Osteoblast (primary cell): Measurements from ENCODE around the gene IGSF22. TPM values are rescaled to one million over a fixed set of nuclear protein-coding genes. Genes with fewer than 3 reads are reported as not detected.

Experiments used
- DNase-seq: peaks from one replicate; pipeline ENCODE4 v3.0.0; 2011; ENCODE audit warnings: low spot score, mixed read lengths; ENCODE audit not compliant: insufficient read length; ENCODE audit errors: missing footprints
- H2AFZ ChIP-seq: 2 replicates; pipeline ENCODE4 v1.6.0; 2011; ENCODE audit warnings: mild to moderate bottlenecking, low read length
- H3K27ac ChIP-seq: 2 replicates; pipeline ENCODE4 v1.5.1; 2011; ENCODE audit warnings: mild to moderate bottlenecking, low read depth, low read length, moderate library complexity
- H3K27me3 ChIP-seq: 2 replicates; pipeline ENCODE4 v1.6.0; 2012; ENCODE audit warnings: mild to moderate bottlenecking, control low read depth, inconsistent platforms, low read length, moderate library complexity; ENCODE audit not compliant: insufficient read depth
- H3K36me3 ChIP-seq: 2 replicates; pipeline ENCODE4 v1.5.1; 2011; ENCODE audit warnings: mild to moderate bottlenecking, low read length, control low read depth, moderate library complexity; ENCODE audit not compliant: insufficient read depth
- H3K4me1 ChIP-seq: 2 replicates; pipeline ENCODE4 v1.5.1; 2011; ENCODE audit warnings: mild to moderate bottlenecking, low read length, control low read depth, moderate library complexity; ENCODE audit not compliant: insufficient read depth
- H3K4me2 ChIP-seq: 2 replicates; pipeline ENCODE4 v1.6.0; 2011; ENCODE audit warnings: mild to moderate bottlenecking, low read length; ENCODE audit not compliant: insufficient read depth
- H3K4me3 ChIP-seq: fragments of 200-600 bp; sonication (generic); 3 replicates; pipeline ENCODE4 v1.5.1; 2012; ENCODE audit warnings: mild to moderate bottlenecking, low read length, inconsistent platforms; ENCODE audit not compliant: insufficient read depth
- H3K79me2 ChIP-seq: 2 replicates; pipeline ENCODE4 v1.6.0; 2012; ENCODE audit warnings: mild to moderate bottlenecking, low read length, control low read depth, inconsistent platforms; ENCODE audit not compliant: insufficient read depth
- H3K9me3 ChIP-seq: 2 replicates; pipeline ENCODE4 v1.5.1; 2011; ENCODE audit warnings: low read depth, low read length, control low read depth
- H4K20me1 ChIP-seq: 2 replicates; pipeline ENCODE4 v1.6.0; 2012; ENCODE audit warnings: mild to moderate bottlenecking, low read length, control low read depth; ENCODE audit not compliant: insufficient read depth
- total RNA-seq: library from RNA; depleted of rRNA; stranded (reverse); fragments of >200 nt; gene quantifications from 2 replicates; pipeline ENCODE4 v1.2.3, GENCODE V29; 2012
- TF ChIP-seq, protein P1 (sequence below): IDR thresholded peaks from 2 replicates; pipeline ENCODE4 v1.5.1; 2011; ENCODE audit warnings: mild to moderate bottlenecking, low read depth, low read length, moderate library complexity; ENCODE audit errors: extremely low read depth

Gene IGSF22
- total RNA-seq, 1 donor, result not detected

DNA sequence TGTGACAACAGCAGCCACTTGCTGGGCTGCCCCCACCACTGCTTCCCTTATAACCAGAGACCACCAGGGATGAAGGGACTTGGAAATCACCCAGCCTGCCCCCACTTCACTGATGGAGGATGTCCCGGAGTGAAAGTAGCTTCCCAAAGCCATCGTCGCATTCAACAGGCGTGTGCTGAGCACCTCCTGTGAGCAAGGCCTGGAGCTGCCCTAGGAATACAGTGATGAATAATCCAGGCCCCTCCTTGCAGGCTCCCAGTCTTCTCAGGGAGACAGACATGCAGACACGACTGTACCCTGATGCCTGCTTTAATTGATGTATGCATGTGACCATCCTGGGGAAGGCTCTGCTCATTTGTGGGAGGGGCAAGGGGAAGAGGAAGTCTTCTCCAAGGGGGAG lies 43.0 kb upstream of the IGSF22 start:
- H3K27me3 ChIP-seq, result peaks cover 10% of the 10 kb centered on the region
- no peak for DNase-seq
- H3K36me3 ChIP-seq, result no peaks in the 10 kb centered on the region
- TF ChIP-seq, protein P1, sequence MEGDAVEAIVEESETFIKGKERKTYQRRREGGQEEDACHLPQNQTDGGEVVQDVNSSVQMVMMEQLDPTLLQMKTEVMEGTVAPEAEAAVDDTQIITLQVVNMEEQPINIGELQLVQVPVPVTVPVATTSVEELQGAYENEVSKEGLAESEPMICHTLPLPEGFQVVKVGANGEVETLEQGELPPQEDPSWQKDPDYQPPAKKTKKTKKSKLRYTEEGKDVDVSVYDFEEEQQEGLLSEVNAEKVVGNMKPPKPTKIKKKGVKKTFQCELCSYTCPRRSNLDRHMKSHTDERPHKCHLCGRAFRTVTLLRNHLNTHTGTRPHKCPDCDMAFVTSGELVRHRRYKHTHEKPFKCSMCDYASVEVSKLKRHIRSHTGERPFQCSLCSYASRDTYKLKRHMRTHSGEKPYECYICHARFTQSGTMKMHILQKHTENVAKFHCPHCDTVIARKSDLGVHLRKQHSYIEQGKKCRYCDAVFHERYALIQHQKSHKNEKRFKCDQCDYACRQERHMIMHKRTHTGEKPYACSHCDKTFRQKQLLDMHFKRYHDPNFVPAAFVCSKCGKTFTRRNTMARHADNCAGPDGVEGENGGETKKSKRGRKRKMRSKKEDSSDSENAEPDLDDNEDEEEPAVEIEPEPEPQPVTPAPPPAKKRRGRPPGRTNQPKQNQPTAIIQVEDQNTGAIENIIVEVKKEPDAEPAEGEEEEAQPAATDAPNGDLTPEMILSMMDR, result no peak
- no peaks in the 10 kb centered on the region for H4K20me1 ChIP-seq
- H3K4me2 ChIP-seq, result no peak overlapping the region
- peaks cover 3% of the 10 kb centered on the region for H3K4me1 ChIP-seq
- no peak overlapping the region for H3K27ac ChIP-seq
- H3K9me3 ChIP-seq, result no peaks in the 10 kb centered on the region
- H3K79me2 ChIP-seq, result no peaks in the 10 kb centered on the region
- no peak overlapping the region for H2AFZ ChIP-seq
- H3K4me3 ChIP-seq, result no peak overlapping the region

DNA sequence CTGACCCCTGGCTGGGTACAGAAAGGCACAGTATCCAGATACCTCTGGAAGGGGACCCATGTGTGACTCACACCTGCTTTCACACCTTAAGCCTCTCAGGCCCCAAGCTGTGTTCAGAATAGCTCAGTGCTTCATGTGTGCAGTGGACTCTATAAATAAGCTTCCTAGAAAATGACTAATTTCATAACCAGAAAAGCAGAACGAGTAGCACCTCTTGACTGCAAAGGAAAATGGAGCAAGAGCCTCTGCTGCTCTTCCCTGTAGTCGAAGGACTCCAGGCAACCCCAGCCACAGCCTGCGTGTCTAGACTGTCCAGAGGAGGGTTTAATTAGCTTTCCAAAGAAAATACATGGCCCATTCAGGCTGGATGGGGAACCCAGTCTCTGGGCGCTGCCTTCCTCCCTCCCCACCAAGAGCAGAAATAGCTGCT lies 42.5 kb upstream of the IGSF22 start:
- Histone ChIP-seq H3K27me3 (peaks cover 7% of the 10 kb centered on the region), H3K4me1 (peaks cover 8% of the 10 kb centered on the region), H3K9me3 (no peaks in the 10 kb centered on the region), H3K36me3 (no peaks in the 10 kb centered on the region), H4K20me1 (no peaks in the 10 kb centered on the region), H3K4me3 (no peak overlapping the region), H2AFZ (no peak overlapping the region), H3K4me2 (no peak overlapping the region), H3K79me2 (no peaks in the 10 kb centered on the region), H3K27ac (no peak overlapping the region)
- TF ChIP-seq, protein P1, result no peak
- no peak for DNase-seq

DNA sequence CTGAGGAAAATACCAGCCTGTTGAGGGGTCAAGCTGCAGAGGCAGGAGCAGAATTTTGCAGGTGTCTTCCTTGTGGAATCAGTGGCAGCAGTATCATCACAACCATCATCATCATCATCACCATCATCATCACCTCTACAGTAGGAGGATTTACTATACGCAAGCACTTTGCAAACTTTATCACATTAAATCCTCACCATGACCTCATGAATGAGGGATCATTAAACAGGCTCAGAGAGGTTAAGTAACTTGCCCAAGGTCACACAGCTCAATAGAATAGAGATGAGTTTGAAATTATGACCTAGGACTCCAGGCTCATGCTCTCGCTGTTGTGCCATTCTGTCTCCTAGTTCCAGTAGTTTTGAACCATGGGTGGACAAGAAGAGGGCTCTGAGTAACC lies 40.0 kb upstream of the IGSF22 start:
- DNase-seq, result no peak
- Histone ChIP-seq H3K4me3 (no peak overlapping the region), H2AFZ (no peak overlapping the region), H3K4me2 (no peak overlapping the region), H4K20me1 (no peaks in the 10 kb centered on the region), H3K27me3 (no peaks in the 10 kb centered on the region), H3K79me2 (no peaks in the 10 kb centered on the region), H3K27ac (no peak overlapping the region), H3K9me3 (no peaks in the 10 kb centered on the region), H3K4me1 (peaks cover 9% of the 10 kb centered on the region), H3K36me3 (no peaks in the 10 kb centered on the region)
- TF ChIP-seq, protein P1, result no peak

DNA sequence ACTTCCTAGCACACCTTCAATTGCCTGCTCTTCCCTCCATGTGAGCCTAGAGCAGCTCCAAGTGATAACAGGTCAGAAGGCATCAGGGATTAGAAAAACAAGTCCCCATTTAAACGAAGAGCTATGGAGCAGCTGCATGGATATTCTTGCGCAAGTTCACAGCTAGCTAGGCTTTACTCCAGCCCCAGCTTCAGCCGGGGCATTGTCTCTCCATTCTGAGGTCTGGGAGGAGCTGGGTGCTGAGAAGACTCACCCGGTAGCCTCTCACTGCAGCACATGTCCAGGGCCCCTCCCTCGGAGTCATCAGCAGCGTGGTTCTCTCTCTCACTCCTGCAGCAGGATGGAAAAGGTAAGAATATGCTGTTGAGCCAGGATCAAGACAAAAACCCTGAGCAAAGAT lies 39.6 kb upstream of the IGSF22 start:
- no peaks in the 10 kb centered on the region for H3K36me3 ChIP-seq
- no peak overlapping the region for H3K4me2 ChIP-seq
- no peaks in the 10 kb centered on the region for H3K79me2 ChIP-seq
- H3K9me3 ChIP-seq, result no peaks in the 10 kb centered on the region
- H3K4me3 ChIP-seq, result no peak overlapping the region
- H3K27ac ChIP-seq, result no peak overlapping the region
- peaks cover 9% of the 10 kb centered on the region for H3K4me1 ChIP-seq
- H4K20me1 ChIP-seq, result no peaks in the 10 kb centered on the region
- TF ChIP-seq, protein P1, result no peak
- no peaks in the 10 kb centered on the region for H3K27me3 ChIP-seq
- H2AFZ ChIP-seq, result no peak overlapping the region
- no peak for DNase-seq
